HUES48 (cell line): ENCODE measurements around the gene SERP2.

ENCODE experiments used
- H3K27ac ChIP-seq: one replicate; pipeline ENCODE4 v1.7.0; 2013; ENCODE audit warnings: low read depth, low read length, inconsistent platforms
- H3K27me3 ChIP-seq: 2 replicates; pipeline ENCODE4 v1.6.1; 2013; ENCODE audit warnings: mild to moderate bottlenecking, low read length; ENCODE audit not compliant: control insufficient read depth, insufficient read depth
- H3K36me3 ChIP-seq: 2 replicates; pipeline ENCODE4 v1.6.1; 2013; ENCODE audit warnings: low read length; ENCODE audit not compliant: control insufficient read depth, insufficient read depth
- H3K4me1 ChIP-seq: 2 replicates; pipeline ENCODE4 v1.6.1; 2013; ENCODE audit warnings: mild to moderate bottlenecking, low read length; ENCODE audit not compliant: control insufficient read depth, insufficient read depth
- H3K4me3 ChIP-seq: 2 replicates; pipeline ENCODE4 v1.5.1; 2013; ENCODE audit warnings: mild to moderate bottlenecking, low read depth, low read length
- H3K9ac ChIP-seq: 2 replicates; pipeline ENCODE4 v1.6.1; 2013; ENCODE audit warnings: mild to moderate bottlenecking, low read depth, low read length, moderate library complexity
- H3K9me3 ChIP-seq: 2 replicates; pipeline ENCODE4 v1.6.1; 2013; ENCODE audit warnings: low read length; ENCODE audit not compliant: control insufficient read depth, insufficient read depth

SERP2 gene

GRCh38 chr13:44374348-44374712 lies 706 bp downstream of the SERP2 start:
- H3K4me3 ChIP-seq: peak overlapping the region; percentile 45

GRCh38 chr13:44378277-44378676 lies 4.7 kb downstream of the SERP2 start:
- Histone ChIP-seq H3K4me3 (no peak overlapping the region), H3K9ac (peak overlapping the region; percentile 8; the same call in 1 of the 2 replicates), H3K27ac (no peak overlapping the region), H3K9me3 (no peaks in the 10 kb centered on the region), H3K36me3 (no peaks in the 10 kb centered on the region), H3K4me1 (peaks cover 12% of the 10 kb centered on the region), H3K27me3 (peaks cover 3% of the 10 kb centered on the region; the same call in 1 of the 2 replicates)

More at GRCh38 chr13:44374348-44374712, 706 bp downstream of the SERP2 start:
- Histone ChIP-seq H3K9ac (no peak overlapping the region), H3K4me1 (peaks cover 12% of the 10 kb centered on the region), H3K27me3 (peaks cover 19% of the 10 kb centered on the region), H3K36me3 (no peaks in the 10 kb centered on the region), H3K9me3 (no peaks in the 10 kb centered on the region), H3K27ac (no peak overlapping the region)

GRCh38 chr13:44379885-44380284 lies 6.3 kb downstream of the SERP2 start:
- Histone ChIP-seq H3K27me3 (no peaks in the 10 kb centered on the region), H3K27ac (no peak overlapping the region), H3K9ac (no peak overlapping the region), H3K9me3 (no peaks in the 10 kb centered on the region), H3K4me1 (peaks cover 12% of the 10 kb centered on the region), H3K36me3 (no peaks in the 10 kb centered on the region), H3K4me3 (no peak overlapping the region)

GRCh38 chr13:44380404-44381165 lies 7.0 kb downstream of the SERP2 start:
- Histone ChIP-seq H3K9ac (no peak overlapping the region), H3K36me3 (no peaks in the 10 kb centered on the region), H3K4me1 (peaks cover 12% of the 10 kb centered on the region), H3K9me3 (no peaks in the 10 kb centered on the region), H3K27ac (no peak overlapping the region), H3K27me3 (no peaks in the 10 kb centered on the region), H3K4me3 (no peak overlapping the region)

- no peak overlapping the region for H3K27ac ChIP-seq
- H3K36me3 ChIP-seq: no peaks in the 10 kb centered on the region
Measured at GRCh38 chr13:44382635-44383145, 9.1 kb downstream of the SERP2 start.

GRCh38 chr13:44383945-44384344 lies 10.3 kb downstream of the SERP2 start:
- no peak overlapping the region for H3K9ac ChIP-seq
- no peak overlapping the region for H3K27ac ChIP-seq
- no peaks in the 10 kb centered on the region for H3K36me3 ChIP-seq
- no peaks in the 10 kb centered on the region for H3K27me3 ChIP-seq
- no peaks in the 10 kb centered on the region for H3K9me3 ChIP-seq
- no peak overlapping the region for H3K4me3 ChIP-seq
- H3K4me1 ChIP-seq: peaks cover 7% of the 10 kb centered on the region

More at GRCh38 chr13:44382635-44383145, 9.1 kb downstream of the SERP2 start:
- H3K9ac ChIP-seq: no peak overlapping the region
- H3K4me3 ChIP-seq: no peak overlapping the region
- no peaks in the 10 kb centered on the region for H3K9me3 ChIP-seq
- no peaks in the 10 kb centered on the region for H3K27me3 ChIP-seq
- peaks cover 12% of the 10 kb centered on the region for H3K4me1 ChIP-seq

- Histone ChIP-seq H3K27me3 (no peaks in the 10 kb centered on the region; the same call in 1 of the 2 replicates), H3K9me3 (no peaks in the 10 kb centered on the region), H3K9ac (no peak overlapping the region), H3K4me3 (no peak overlapping the region), H3K36me3 (no peaks in the 10 kb centered on the region), H3K27ac (no peak overlapping the region), H3K4me1 (0 out of 2 replicates have a peak, but pooled peaks cover 5% of the 10 kb centered on the region)
Measured at GRCh38 chr13:44384778-44385177, 11.2 kb downstream of the SERP2 start.

- Histone ChIP-seq H3K27me3 (no peaks in the 10 kb centered on the region; the same call in 1 of the 2 replicates), H3K27ac (no peak overlapping the region), H3K9me3 (no peaks in the 10 kb centered on the region), H3K4me3 (no peak overlapping the region), H3K9ac (no peak overlapping the region), H3K36me3 (no peaks in the 10 kb centered on the region), H3K4me1 (peaks cover 7% of the 10 kb centered on the region; the same call in 1 of the 2 replicates)
Measured at GRCh38 chr13:44385401-44385800, 11.8 kb downstream of the SERP2 start.

GRCh38 chr13:44385847-44386246 lies 12.2 kb downstream of the SERP2 start:
- H3K27ac ChIP-seq: no peak overlapping the region
- peaks cover 11% of the 10 kb centered on the region; the same call in 1 of the 2 replicates for H3K4me1 ChIP-seq
- H3K36me3 ChIP-seq: no peaks in the 10 kb centered on the region
- no peak overlapping the region for H3K4me3 ChIP-seq
- no peaks in the 10 kb centered on the region; the same call in 1 of the 2 replicates for H3K27me3 ChIP-seq
- H3K9me3 ChIP-seq: no peaks in the 10 kb centered on the region
- H3K9ac ChIP-seq: no peak overlapping the region

GRCh38 chr13:44386913-44387556 lies 13.4 kb downstream of the SERP2 start:
- no peaks in the 10 kb centered on the region for H3K36me3 ChIP-seq
- H3K27me3 ChIP-seq: no peaks in the 10 kb centered on the region; the same call in 1 of the 2 replicates
- no peak overlapping the region for H3K4me3 ChIP-seq
- no peak overlapping the region for H3K9ac ChIP-seq
- peaks cover 12% of the 10 kb centered on the region; the same call in 1 of the 2 replicates for H3K4me1 ChIP-seq
- H3K9me3 ChIP-seq: no peaks in the 10 kb centered on the region
- no peak overlapping the region for H3K27ac ChIP-seq
